ENCODE measurements around the gene KCNJ10.

The KCNJ10 gene

DNA sequence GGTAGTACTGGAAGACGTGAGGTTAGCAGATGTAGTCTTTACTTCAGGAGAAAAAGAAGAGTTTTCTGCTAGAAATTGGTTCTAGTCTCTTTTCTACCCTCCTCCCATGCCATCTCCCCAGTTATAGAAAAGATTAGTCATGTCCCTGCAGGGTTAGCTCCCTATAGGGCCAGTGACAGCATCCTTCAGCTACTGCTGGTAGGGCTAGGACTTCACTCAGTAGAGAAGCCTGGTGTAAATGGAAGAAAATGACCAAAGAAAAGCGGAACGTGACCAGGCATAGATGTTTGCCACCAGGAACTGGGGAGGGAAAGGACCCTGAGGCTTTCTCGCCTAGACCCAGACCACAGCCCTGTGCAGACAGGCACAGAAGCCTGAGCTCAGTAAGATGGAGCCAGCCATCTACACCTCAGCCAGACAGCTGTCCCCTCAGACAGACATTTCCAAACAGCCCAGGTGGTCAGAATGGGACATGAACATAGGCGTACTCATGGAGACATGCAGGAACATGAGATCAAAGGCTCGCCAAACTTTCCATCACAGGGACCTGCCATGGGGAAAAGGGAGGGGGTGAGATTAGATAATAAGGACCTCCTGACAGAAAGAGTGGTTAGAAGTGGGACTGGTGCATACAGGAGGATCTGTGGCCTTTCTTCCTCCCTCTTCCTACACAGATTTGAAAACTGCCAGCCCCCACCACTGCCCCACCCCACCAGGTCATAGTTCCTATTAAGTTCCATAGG lies 92.4 kb downstream of the KCNJ10 start:
- H3K27me3 ChIP-seq (ENCODE audit: control insufficient read depth, insufficient read depth, low read length) = peaks cover 6% of the 10 kb centered on the region
- no peak overlapping the region for H3K4me3 ChIP-seq (ENCODE audit: low read depth, low read length)
- H3K9ac ChIP-seq (ENCODE audit: low read depth, low read length) = no peak overlapping the region
- no peaks in the 10 kb centered on the region for H3K4me1 ChIP-seq (ENCODE audit: control insufficient read depth, insufficient read depth, low read length)
- no peaks in the 10 kb centered on the region for H3K36me3 ChIP-seq (ENCODE audit: control insufficient read depth, insufficient read depth, low read length)
- H3K9me3 ChIP-seq (ENCODE audit: control insufficient read depth, insufficient read depth, low read length) = no peaks in the 10 kb centered on the region

DNA sequence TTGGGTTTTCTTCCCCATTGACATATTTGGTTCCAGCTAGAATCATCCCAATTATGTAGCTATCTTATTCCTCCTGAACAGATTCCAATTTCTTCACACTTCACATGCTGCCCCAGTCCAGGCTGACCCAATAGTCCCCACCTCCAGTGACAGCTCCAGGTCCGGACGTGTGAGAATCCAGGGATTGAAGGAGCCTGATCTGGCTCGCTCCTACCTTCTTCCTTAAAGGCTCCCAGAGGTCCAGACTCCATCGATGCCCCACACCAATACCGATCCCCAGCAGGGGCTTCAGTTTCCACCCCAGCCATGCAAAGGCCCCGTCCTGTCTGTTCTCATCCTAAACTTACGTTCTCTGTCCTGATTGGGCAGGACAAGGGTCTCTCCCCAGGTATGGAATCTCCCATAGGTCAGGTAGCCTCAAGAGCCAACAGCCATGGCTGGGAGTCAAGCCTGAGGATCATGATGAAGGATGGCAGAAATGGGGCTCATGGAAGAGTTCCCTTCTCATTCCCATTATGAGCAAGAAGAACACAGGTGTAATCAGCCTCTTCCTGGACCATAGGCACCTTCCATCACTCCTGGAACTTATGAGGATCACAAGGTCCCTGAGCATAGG lies 95.5 kb downstream of the KCNJ10 start:
- no peak overlapping the region for H3K9ac ChIP-seq (ENCODE audit: low read depth, low read length)
- H3K4me3 ChIP-seq (ENCODE audit: low read depth, low read length) = no peak overlapping the region
- peaks cover 6% of the 10 kb centered on the region for H3K27me3 ChIP-seq (ENCODE audit: control insufficient read depth, insufficient read depth, low read length)
- H3K9me3 ChIP-seq (ENCODE audit: control insufficient read depth, insufficient read depth, low read length) = no peaks in the 10 kb centered on the region
- no peaks in the 10 kb centered on the region for H3K36me3 ChIP-seq (ENCODE audit: control insufficient read depth, insufficient read depth, low read length)
- H3K4me1 ChIP-seq (ENCODE audit: control insufficient read depth, insufficient read depth, low read length) = no peaks in the 10 kb centered on the region

DNA sequence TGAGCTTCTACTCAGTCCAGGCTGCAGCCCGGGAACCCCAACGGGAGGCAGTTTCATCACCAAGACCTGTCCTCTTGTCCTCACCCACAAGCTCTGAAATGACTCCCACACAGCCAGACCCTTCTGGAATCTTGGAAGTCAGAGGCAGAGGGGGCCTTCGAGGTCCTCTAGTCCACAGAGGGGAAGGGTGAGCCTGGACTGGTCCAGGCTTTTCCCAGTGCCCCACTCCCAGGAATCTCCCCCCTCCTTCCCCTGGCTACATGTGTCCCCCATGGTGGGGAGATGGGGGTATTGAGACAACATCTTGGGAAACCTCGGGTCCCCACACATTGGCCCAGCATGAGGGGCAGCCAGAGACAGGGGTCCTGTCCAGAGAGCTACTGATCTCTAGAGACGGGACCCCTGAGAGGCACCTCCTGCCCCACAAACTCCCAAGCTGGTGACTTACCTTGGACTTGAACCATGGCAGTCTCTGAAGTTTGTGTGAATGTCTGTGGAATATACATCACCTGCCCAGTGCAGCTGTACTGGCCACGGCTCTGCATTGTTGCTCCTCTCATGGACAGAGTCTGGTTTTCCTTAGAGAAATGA lies 96.5 kb downstream of the KCNJ10 start:
- no peaks in the 10 kb centered on the region for H3K9me3 ChIP-seq (ENCODE audit: control insufficient read depth, insufficient read depth, low read length)
- H3K4me1 ChIP-seq (ENCODE audit: control insufficient read depth, insufficient read depth, low read length) = no peaks in the 10 kb centered on the region
- peaks cover 6% of the 10 kb centered on the region for H3K27me3 ChIP-seq (ENCODE audit: control insufficient read depth, insufficient read depth, low read length)
- H3K4me3 ChIP-seq (ENCODE audit: low read depth, low read length) = no peak overlapping the region
- H3K36me3 ChIP-seq (ENCODE audit: control insufficient read depth, insufficient read depth, low read length) = no peaks in the 10 kb centered on the region
- H3K9ac ChIP-seq (ENCODE audit: low read depth, low read length) = no peak overlapping the region

DNA sequence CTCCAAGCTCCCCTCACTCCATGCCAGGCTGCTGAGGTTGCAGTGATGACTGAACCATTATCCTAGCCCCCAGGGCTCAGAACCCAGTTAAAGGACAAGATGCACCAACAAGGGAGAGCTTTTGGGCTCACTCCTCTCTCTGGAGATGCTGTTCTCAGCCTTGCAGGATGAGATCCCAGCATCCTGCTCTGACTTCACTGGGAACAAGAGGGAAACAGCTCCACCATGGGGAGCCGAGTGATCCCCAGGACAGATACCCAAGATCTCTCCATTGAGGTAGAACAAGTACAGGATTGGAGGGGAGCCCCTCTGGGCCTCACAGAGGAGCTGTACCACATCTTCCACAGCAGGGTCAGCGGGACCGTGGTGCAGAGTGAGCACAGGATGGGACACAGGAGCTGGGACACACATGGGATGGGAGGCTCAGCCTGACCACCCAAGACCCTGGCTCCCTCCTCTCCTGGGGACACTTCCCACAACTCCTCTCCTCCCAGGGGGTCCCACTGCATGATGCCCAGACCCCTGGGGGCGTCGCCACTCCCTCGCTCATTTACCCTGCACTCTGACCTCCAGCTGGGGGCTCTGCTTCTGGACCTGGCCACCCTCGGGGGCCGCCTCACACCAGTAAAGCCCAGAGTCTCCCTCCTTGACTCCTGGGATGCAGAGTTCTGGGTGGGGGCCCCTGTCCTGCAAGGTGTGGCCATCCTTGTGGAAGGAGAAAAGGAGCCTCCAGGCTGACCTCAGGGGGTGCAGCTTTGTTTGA lies 97.3 kb downstream of the KCNJ10 start:
- no peaks in the 10 kb centered on the region for H3K4me1 ChIP-seq (ENCODE audit: control insufficient read depth, insufficient read depth, low read length)
- no peaks in the 10 kb centered on the region for H3K36me3 ChIP-seq (ENCODE audit: control insufficient read depth, insufficient read depth, low read length)
- H3K4me3 ChIP-seq (ENCODE audit: low read depth, low read length) = no peak overlapping the region
- H3K27me3 ChIP-seq (ENCODE audit: control insufficient read depth, insufficient read depth, low read length) = peaks cover 6% of the 10 kb centered on the region
- H3K9ac ChIP-seq (ENCODE audit: low read depth, low read length) = no peak overlapping the region
- H3K9me3 ChIP-seq (ENCODE audit: control insufficient read depth, insufficient read depth, low read length) = no peaks in the 10 kb centered on the region

DNA sequence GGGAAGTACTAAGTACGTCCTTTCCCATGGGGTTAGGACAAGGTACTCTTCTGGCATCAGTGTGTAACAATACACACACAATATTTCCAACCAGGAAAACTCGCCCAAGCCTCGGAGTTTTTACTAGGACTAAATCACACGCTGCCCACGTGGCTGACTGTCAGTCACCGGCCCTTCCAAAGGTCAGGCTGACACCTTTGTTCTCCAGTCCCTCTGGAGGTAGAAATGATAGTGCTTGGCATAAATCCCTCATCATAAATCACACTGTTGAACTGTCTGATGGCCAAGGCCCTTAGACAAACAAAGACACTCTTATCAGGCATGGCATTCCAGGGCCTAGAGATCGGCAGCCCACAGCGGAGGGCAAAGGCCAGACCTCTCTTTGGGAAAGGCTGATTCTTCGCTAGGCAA lies 99.0 kb downstream of the KCNJ10 start:
- no peaks in the 10 kb centered on the region for H3K4me1 ChIP-seq (ENCODE audit: control insufficient read depth, insufficient read depth, low read length)
- no peak overlapping the region for H3K4me3 ChIP-seq (ENCODE audit: low read depth, low read length)
- H3K36me3 ChIP-seq (ENCODE audit: control insufficient read depth, insufficient read depth, low read length) = no peaks in the 10 kb centered on the region
- H3K9ac ChIP-seq (ENCODE audit: low read depth, low read length) = no peak overlapping the region
- no peaks in the 10 kb centered on the region for H3K9me3 ChIP-seq (ENCODE audit: control insufficient read depth, insufficient read depth, low read length)
- H3K27me3 ChIP-seq (ENCODE audit: control insufficient read depth, insufficient read depth, low read length) = peaks cover 3% of the 10 kb centered on the region

DNA sequence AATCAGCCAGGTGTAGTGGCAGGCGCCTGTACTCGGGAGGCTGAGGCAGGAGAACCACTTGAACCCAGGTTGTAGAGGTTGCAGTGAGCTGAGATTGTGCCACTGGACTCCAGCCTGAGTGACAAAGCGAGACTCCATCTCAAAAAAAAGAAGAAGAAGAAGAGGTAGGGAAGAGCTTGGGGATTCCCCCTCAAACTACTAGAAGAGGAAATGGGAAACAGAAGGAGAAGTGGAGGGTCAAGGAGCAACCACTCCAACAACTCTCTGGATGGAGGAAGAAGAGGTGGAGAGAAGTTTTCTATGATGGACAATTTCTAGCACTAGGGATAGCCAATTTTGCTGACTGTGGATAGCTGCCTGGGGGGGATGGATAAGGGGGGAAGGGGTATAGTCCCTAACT lies 101.1 kb downstream of the KCNJ10 start:
- Histone ChIP-seq H3K9me3 (ENCODE audit: control insufficient read depth, insufficient read depth, low read length) (no peaks in the 10 kb centered on the region), H3K4me3 (ENCODE audit: low read depth, low read length) (no peak overlapping the region), H3K9ac (ENCODE audit: low read depth, low read length) (no peak overlapping the region), H3K36me3 (ENCODE audit: control insufficient read depth, insufficient read depth, low read length) (no peaks in the 10 kb centered on the region), H3K27me3 (ENCODE audit: control insufficient read depth, insufficient read depth, low read length) (no peaks in the 10 kb centered on the region), H3K4me1 (ENCODE audit: control insufficient read depth, insufficient read depth, low read length) (no peaks in the 10 kb centered on the region)

DNA sequence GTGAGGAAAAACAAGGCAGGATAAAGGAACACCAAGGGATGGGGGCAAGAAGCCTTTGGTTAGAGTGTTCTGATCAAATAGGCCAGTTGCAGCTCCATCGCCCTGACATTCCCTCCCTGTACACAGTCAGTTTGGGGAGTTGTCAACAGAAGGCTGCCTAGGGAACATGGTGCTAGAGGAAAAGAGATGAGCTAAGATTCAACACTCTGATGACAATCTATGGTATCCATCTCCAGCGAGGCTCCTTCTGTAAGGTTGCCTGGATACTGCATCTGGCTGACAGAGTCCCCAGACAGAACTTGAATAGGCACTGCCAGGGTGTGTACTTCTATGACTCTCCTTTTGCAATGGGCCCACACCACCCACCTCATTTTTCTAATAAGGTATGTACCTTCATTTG lies 104.7 kb downstream of the KCNJ10 start:
- H3K9me3 ChIP-seq (ENCODE audit: control insufficient read depth, insufficient read depth, low read length) = no peaks in the 10 kb centered on the region
- H3K9ac ChIP-seq (ENCODE audit: low read depth, low read length) = no peak overlapping the region
- H3K4me3 ChIP-seq (ENCODE audit: low read depth, low read length) = no peak overlapping the region
- H3K27me3 ChIP-seq (ENCODE audit: control insufficient read depth, insufficient read depth, low read length) = no peaks in the 10 kb centered on the region
- no peaks in the 10 kb centered on the region for H3K36me3 ChIP-seq (ENCODE audit: control insufficient read depth, insufficient read depth, low read length)
- H3K4me1 ChIP-seq (ENCODE audit: control insufficient read depth, insufficient read depth, low read length) = no peaks in the 10 kb centered on the region

DNA sequence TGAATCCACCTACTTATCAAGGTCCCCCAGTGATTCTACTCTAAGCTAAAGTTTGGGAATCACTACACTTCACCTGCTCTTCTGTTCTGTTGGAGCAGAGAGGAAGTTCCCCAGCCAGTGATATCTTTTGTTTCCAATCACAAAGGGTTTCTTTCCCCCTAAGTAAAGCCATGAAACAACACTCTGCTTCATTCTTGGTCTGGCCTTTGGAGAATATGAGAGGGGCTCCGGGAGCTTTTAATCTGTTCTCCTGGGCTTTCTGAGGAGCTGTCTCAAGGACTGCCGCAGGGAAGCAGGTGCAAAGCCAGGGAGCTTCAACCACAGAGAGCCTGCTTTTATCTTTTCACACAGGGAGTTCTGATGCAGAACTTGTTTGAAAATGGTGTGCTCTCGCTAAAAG lies 105.8 kb downstream of the KCNJ10 start:
- H3K4me3 ChIP-seq (ENCODE audit: low read depth, low read length) = no peak overlapping the region
- no peaks in the 10 kb centered on the region for H3K27me3 ChIP-seq (ENCODE audit: control insufficient read depth, insufficient read depth, low read length)
- H3K4me1 ChIP-seq (ENCODE audit: control insufficient read depth, insufficient read depth, low read length) = peaks cover 2% of the 10 kb centered on the region
- H3K9me3 ChIP-seq (ENCODE audit: control insufficient read depth, insufficient read depth, low read length) = no peaks in the 10 kb centered on the region
- no peak overlapping the region for H3K9ac ChIP-seq (ENCODE audit: low read depth, low read length)
- H3K36me3 ChIP-seq (ENCODE audit: control insufficient read depth, insufficient read depth, low read length) = no peaks in the 10 kb centered on the region

DNA sequence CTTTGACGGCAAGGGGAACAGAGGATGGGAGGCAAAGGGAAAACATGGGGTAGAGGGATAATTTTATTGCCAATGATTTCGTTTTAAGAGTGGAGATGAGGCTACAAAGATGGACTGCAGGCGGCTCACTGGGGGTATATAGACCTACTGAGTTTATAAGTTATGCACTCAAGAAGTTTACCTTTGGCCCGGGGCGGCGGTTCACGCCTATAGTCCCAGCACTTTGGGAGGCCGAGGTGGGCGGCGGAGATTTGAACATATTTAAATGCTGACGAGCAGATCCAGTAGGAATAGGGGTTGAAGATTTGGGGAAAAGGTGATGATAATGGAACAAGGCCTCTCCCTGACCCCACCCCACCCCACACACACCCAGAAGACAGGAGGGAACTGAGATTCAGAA lies 107.8 kb downstream of the KCNJ10 start:
- H3K9me3 ChIP-seq (ENCODE audit: control insufficient read depth, insufficient read depth, low read length) = no peaks in the 10 kb centered on the region
- no peaks in the 10 kb centered on the region for H3K36me3 ChIP-seq (ENCODE audit: control insufficient read depth, insufficient read depth, low read length)
- no peaks in the 10 kb centered on the region for H3K27me3 ChIP-seq (ENCODE audit: control insufficient read depth, insufficient read depth, low read length)
- no peak overlapping the region for H3K9ac ChIP-seq (ENCODE audit: low read depth, low read length)
- H3K4me3 ChIP-seq (ENCODE audit: low read depth, low read length) = no peak overlapping the region
- H3K4me1 ChIP-seq (ENCODE audit: control insufficient read depth, insufficient read depth, low read length) = peaks cover 2% of the 10 kb centered on the region

DNA sequence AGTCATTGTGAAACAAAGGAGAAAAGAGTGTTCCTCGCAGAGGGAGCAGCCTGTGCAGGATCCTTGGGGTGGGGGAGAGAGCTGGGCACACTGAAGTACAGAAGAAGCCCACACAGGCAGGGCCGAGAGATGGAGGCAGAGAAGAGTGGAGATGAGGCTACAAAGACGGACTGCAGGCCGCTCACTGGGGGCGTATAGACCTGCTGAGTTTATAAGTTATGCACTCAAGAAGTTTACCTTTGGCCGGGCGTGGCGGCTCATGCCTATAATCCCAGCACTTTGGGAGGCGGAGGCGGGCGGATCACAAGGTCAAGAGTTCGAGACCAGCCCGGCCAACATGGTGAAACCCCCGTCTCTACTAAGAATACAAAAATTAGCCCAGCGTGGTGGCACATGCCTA lies 108.3 kb downstream of the KCNJ10 start:
- no peaks in the 10 kb centered on the region for H3K36me3 ChIP-seq (ENCODE audit: control insufficient read depth, insufficient read depth, low read length)
- H3K27me3 ChIP-seq (ENCODE audit: control insufficient read depth, insufficient read depth, low read length) = no peaks in the 10 kb centered on the region
- H3K4me3 ChIP-seq (ENCODE audit: low read depth, low read length) = no peak overlapping the region
- H3K4me1 ChIP-seq (ENCODE audit: control insufficient read depth, insufficient read depth, low read length) = peaks cover 2% of the 10 kb centered on the region
- no peak overlapping the region for H3K9ac ChIP-seq (ENCODE audit: low read depth, low read length)
- no peaks in the 10 kb centered on the region for H3K9me3 ChIP-seq (ENCODE audit: control insufficient read depth, insufficient read depth, low read length)

DNA sequence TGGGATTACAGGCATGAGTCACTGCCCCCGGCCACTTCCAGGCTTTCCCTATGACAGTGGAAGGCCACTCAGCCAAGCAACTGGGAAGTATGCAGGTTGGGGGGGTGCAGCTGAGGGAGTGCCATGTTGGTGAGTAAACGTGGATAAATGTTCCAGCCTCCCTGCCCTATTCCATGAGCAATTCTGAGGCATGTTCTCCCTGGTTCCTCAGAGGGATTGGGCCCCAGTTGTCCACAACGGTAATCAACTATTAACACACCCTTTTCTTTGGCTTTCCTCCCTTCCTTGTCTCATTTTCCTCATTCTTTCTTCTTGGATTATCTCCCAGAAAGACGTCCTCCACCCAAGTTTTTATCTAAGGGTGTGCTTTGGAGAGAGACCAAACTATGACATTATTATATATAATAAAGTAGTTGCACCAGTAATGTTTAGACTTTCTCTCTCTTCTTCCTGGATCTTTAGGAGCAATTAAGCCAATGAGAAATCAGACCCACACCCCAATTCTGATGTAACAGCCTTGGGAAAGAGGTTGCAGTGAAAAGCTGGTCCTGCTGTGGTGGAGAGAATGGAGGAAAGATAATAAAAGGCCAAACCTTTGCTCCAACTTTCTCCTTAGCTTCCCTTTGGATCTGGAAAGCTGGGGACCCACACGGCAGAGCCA lies 109.1 kb downstream of the KCNJ10 start:
- Histone ChIP-seq H3K4me3 (ENCODE audit: low read depth, low read length) (no peak overlapping the region), H3K9ac (ENCODE audit: low read depth, low read length) (no peak overlapping the region), H3K9me3 (ENCODE audit: control insufficient read depth, insufficient read depth, low read length) (no peaks in the 10 kb centered on the region), H3K36me3 (ENCODE audit: control insufficient read depth, insufficient read depth, low read length) (no peaks in the 10 kb centered on the region), H3K27me3 (ENCODE audit: control insufficient read depth, insufficient read depth, low read length) (no peaks in the 10 kb centered on the region), H3K4me1 (ENCODE audit: control insufficient read depth, insufficient read depth, low read length) (peaks cover 2% of the 10 kb centered on the region)
